ENCODE data around the gene BLNK. TPM values are rescaled to one million over a fixed set of nuclear protein-coding genes. Genes with fewer than 3 reads are reported as not detected.

Gene BLNK
- polyA plus RNA-seq, 1 of the 3 experiments (the other 2 are of a cell fraction): not detected

GRCh38 chr10:96290368-96291133 lies 19.2 kb upstream of the BLNK start:
- Histone ChIP-seq H2AFZ (ENCODE audit: low read depth) (no peak overlapping the region), H3K4me1 (ENCODE audit: control insufficient read depth in 1 of 2, insufficient read depth in 2 of 2, low read depth in 1 of 2, low read length in 1 of 2) (peaks cover 0 to 2% of the 10 kb centered on the region in 2 experiments; a peak in 2 of 4 replicates), H3K79me2 (ENCODE audit: insufficient read depth) (no peaks in the 10 kb centered on the region), H3K9ac (no peak overlapping the region), H3K4me2 (no peak overlapping the region), H3F3A (replicated peaks; ENCODE audit: insufficient read depth) (no peaks in the 10 kb centered on the region), H3K9me2 (no peaks in the 10 kb centered on the region), H3K27me3 (ENCODE audit: insufficient read depth) (no peaks in the 10 kb centered on the region), H3K27ac (ENCODE audit: low read depth in 2 of 2, low read length in 1 of 2) (no peak overlapping the region), H3K4me3 (ENCODE audit: low read depth in 2 of 2, low read length in 1 of 2) (no peak overlapping the region), H3K9me3 (no peaks in the 10 kb centered on the region), H4K20me1 (ENCODE audit: insufficient read depth) (no peaks in the 10 kb centered on the region), H3K36me3 (replicated peaks in 1 of 2; ENCODE audit: control insufficient read depth in 1 of 2, insufficient read depth in 2 of 2, low read length in 1 of 2) (no peaks in the 10 kb centered on the region)
- no peak for DNase-seq
- ChIA-PET POLR2A (no interaction called here), CTCF (interaction anchor here (1.2 to 10.2 kb wide), 4 partner anchors 37 to 273 kb away, joined by 3 to 112 read pairs (median 38); no protein-coding TSS in a partner anchor)
- TF ChIP-seq ZBTB33 (IDR thresholded peaks at IDR 0.05; ENCODE audit: borderline replicate concordance, low read depth) (no peak), FOXJ3 (CRISPR knock-in tag; IDR thresholded peaks at IDR 0.05) (no peak)
- WGBS (ENCODE audit: low lambda C conversion rate): 44% methylated on average over 4 of the region's 4 CpGs

- no peak for DNase-seq
- Histone ChIP-seq H3K4me3 (ENCODE audit: low read depth in 2 of 2, low read length in 1 of 2) (no peak overlapping the region), H3K79me2 (ENCODE audit: insufficient read depth) (no peaks in the 10 kb centered on the region), H3K27me3 (ENCODE audit: insufficient read depth) (no peaks in the 10 kb centered on the region), H3F3A (replicated peaks; ENCODE audit: insufficient read depth) (no peaks in the 10 kb centered on the region), H3K27ac (ENCODE audit: low read depth in 2 of 2, low read length in 1 of 2) (no peak overlapping the region), H3K9me2 (no peaks in the 10 kb centered on the region), H3K9me3 (no peaks in the 10 kb centered on the region), H3K36me3 (replicated peaks in 1 of 2; ENCODE audit: control insufficient read depth in 1 of 2, insufficient read depth in 2 of 2, low read length in 1 of 2) (no peaks in the 10 kb centered on the region), H4K20me1 (ENCODE audit: insufficient read depth) (no peaks in the 10 kb centered on the region), H3K4me1 (ENCODE audit: control insufficient read depth in 1 of 2, insufficient read depth in 2 of 2, low read depth in 1 of 2, low read length in 1 of 2) (peaks cover 0 to 2% of the 10 kb centered on the region in 2 experiments; a peak in 2 of 4 replicates), H3K9ac (no peak overlapping the region), H3K4me2 (no peak overlapping the region), H2AFZ (ENCODE audit: low read depth) (no peak overlapping the region)
- 73% methylated on average over 9 of the region's 9 CpGs for WGBS (ENCODE audit: low lambda C conversion rate)
- ChIA-PET CTCF (no interaction called here), POLR2A (no interaction called here)
- no peak for TF ChIP-seq FOSL2 (IDR thresholded peaks at IDR 0.05; ENCODE audit: borderline replicate concordance, low read depth)
- no peak for TF ChIP-seq REST (IDR thresholded peaks at IDR 0.05; ENCODE audit: low read depth, low read length)
- no peak for TF ChIP-seq CHD2 (IDR thresholded peaks at IDR 0.05; ENCODE audit: low read length, partially characterized antibody)
- no peak for TF ChIP-seq MXI1 (IDR thresholded peaks at IDR 0.05; ENCODE audit: low read depth, low read length)
- no peak for TF ChIP-seq IRF3 (IDR thresholded peaks at IDR 0.05; ENCODE audit: low read depth, low read length)
- no peak for TF ChIP-seq JUND (IDR thresholded peaks at IDR 0.05)
- TF ChIP-seq TEAD4 (IDR thresholded peaks at IDR 0.05; ENCODE audit: borderline replicate concordance, insufficient read depth): no peak
- TF ChIP-seq POLR2AphosphoS5 (IDR thresholded peaks at IDR 0.05; ENCODE audit: low read depth, low read length): no peak
- TF ChIP-seq GABPA (IDR thresholded peaks at IDR 0.05; ENCODE audit: low read depth): no peak
- no peak for TF ChIP-seq MAX (IDR thresholded peaks at IDR 0.05; ENCODE audit: low read depth)
- no peak for TF ChIP-seq RCOR1 (IDR thresholded peaks at IDR 0.05; ENCODE audit: low read length)
- no peak for TF ChIP-seq NFIC (IDR thresholded peaks at IDR 0.05; ENCODE audit: borderline replicate concordance)
- no peak for TF ChIP-seq RFX5 (IDR thresholded peaks at IDR 0.05; ENCODE audit: low read length)
- TF ChIP-seq RXRA (IDR thresholded peaks at IDR 0.05; ENCODE audit: borderline replicate concordance, low read depth): no peak
Measured at GRCh38 chr10:96289218-96289910, 18.0 kb upstream of the BLNK start.

Measured in SK-N-SH (cell line).